DMS 273 treated with DMSO at 0.1 percent for 48 hours (cell line): ENCODE measurements around the gene SPRY1.

ENCODE experiments used
- DNase-seq: peaks from one replicate; lab custom pipeline; 2025; lab: John Stamatoyannopoulos, UW

Gene SPRY1

GRCh38 chr4:123443401-123444289 is 47.0 kb downstream of the SPRY1 start:
- DNase-seq: no peak

DNA sequence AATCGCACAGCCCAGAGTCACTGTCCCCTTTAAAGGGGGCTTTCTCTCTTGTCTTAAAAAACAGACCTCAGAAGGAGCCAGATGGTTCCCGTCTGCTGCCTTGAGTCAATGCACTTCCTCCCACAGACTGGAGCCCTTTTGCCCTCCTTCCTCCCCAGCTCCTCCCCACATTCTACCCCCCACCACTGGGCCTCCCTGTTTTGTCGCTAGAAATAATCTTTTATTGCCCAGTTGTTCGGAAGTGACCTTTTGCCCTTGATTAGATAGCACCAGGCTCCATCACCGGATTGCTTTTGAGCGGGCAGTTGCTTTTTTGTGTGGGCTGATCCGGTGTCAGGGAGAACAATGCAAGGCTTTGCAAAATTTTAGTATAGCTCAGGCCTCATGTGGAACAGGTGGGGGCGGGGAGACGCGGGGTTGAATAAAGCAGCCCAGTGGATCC is 47.7 kb downstream of the SPRY1 start:
- peak; percentile 52 for DNase-seq

DNA sequence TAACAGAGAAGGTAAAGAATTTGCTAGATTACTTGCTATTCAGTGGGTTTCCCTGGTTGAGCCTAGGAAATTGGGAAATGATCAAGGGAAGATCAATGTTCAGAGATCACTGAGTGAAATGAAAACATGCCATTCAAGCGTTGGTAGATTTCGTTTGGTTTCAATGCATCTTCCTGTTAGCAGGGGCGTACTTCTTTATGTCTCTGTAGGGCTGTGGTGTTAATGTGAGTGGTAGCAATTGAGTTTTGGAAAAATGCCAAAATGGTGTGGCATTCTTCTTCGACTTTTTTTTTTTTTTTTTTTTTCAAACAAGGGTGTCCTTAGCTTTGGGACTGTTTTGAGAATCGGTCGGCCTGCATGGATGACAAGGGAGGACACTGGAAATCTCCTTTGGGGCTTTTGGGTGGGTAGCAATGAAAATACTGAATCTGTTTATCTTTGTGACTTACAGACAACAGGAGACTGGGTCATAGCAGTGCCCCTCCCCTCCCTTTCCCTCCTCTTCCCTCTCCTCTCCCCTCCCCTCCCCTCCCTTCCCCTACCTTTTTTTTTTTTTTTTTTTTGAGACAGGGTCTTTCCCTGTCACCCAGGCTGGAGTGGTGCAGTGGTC is 50.4 kb downstream of the SPRY1 start:
- no peak for DNase-seq

- DNase-seq: no peak
Observed at GRCh38 chr4:123449362-123449761, 52.8 kb downstream of the SPRY1 start.

- DNase-seq: no peak
Observed at GRCh38 chr4:123449780-123450179, 53.2 kb downstream of the SPRY1 start.

- no peak for DNase-seq
Observed at GRCh38 chr4:123450393-123450792, 53.8 kb downstream of the SPRY1 start.

GRCh38 chr4:123452616-123453015 is 56.0 kb downstream of the SPRY1 start:
- DNase-seq: no peak

- DNase-seq: no peak
Observed at GRCh38 chr4:123453061-123453680, 56.6 kb downstream of the SPRY1 start.
